ACHN (cell line): Measurements from ENCODE around the gene GALNT14.
A peak's percentile ranks its signal among the peaks of the same experiment; 100 is the strongest.
"Not testable (repeated sequence)": the region's sequence is repeated elsewhere in the genome, so short reads cannot be mapped to it uniquely, and the experiment has no call there.

Experiments used
- DNase-seq: peaks from one replicate; pipeline ENCODE4 v3.0.0-alpha.2; 2015
- in situ Hi-C: cut with HindIII; loops from 2 replicates; pipeline ENCODE4 v1.10.0; 2017; ENCODE audit warnings: low sequenced_read_pairs, low pct_ligation_motif_present, low pct_unique_long_range_greater_than_20kb

GALNT14 gene

GRCh38 chr2:31138037-31138962 is at the start of gene GALNT14:
TSS of gene GALNT14 (minus strand) at chr2:31138440. CDS start at chr2:31138086, 354 bp downstream.
- peak; percentile 86 for DNase-seq
- in situ Hi-C loops: no loop called here

- DNase-seq: no peak
- in situ Hi-C loops: no loop called here
Measured at GRCh38 chr2:31187166-31187565, 48.9 kb upstream of the GALNT14 start.

- DNase-seq, in situ Hi-C loops: not testable (repeated sequence)
Measured at GRCh38 chr2:31183973-31184372, 45.7 kb upstream of the GALNT14 start.

- in situ Hi-C loops: no loop called here
- no peak for DNase-seq
Measured at GRCh38 chr2:31176742-31177141, 38.5 kb upstream of the GALNT14 start.

- in situ Hi-C loops: loop anchor here (25.0 kb wide), 1 partner anchor 166 kb away; no protein-coding TSS in a partner anchor
- DNase-seq: no peak
Measured at GRCh38 chr2:31171142-31171541, 32.9 kb upstream of the GALNT14 start.

- in situ Hi-C loops: loop anchor here (25.0 kb wide), 1 partner anchor 167 kb away; no protein-coding TSS in a partner anchor
- DNase-seq: peak; percentile 68
Measured at GRCh38 chr2:31170071-31170698, 31.9 kb upstream of the GALNT14 start.

- in situ Hi-C loops: loop anchor here (25.0 kb wide), 1 partner anchor 169 kb away; no protein-coding TSS in a partner anchor
- DNase-seq: no peak
Measured at GRCh38 chr2:31168291-31168690, 30.1 kb upstream of the GALNT14 start.

GRCh38 chr2:31166925-31167324 is 28.7 kb upstream of the GALNT14 start:
- in situ Hi-C loops: loop anchor here (25.0 kb wide), 1 partner anchor 170 kb away; no protein-coding TSS in a partner anchor
- DNase-seq: no peak

GRCh38 chr2:31163011-31163539 is 24.8 kb upstream of the GALNT14 start:
- no peak for DNase-seq
- in situ Hi-C loops: loop anchor here (25.0 kb wide), 1 partner anchor 174 kb away; no protein-coding TSS in a partner anchor

- DNase-seq: no peak
- in situ Hi-C loops: loop anchor here (25.0 kb wide), 1 partner anchor 176 kb away; no protein-coding TSS in a partner anchor
Measured at GRCh38 chr2:31161637-31162036, 23.4 kb upstream of the GALNT14 start.

- no peak for DNase-seq
- in situ Hi-C loops: loop anchor here (25.0 kb wide), 1 partner anchor 186 kb away; no protein-coding TSS in a partner anchor
Measured at GRCh38 chr2:31151501-31151900, 13.3 kb upstream of the GALNT14 start.

GRCh38 chr2:31150120-31150670 is 12.0 kb upstream of the GALNT14 start:
- in situ Hi-C loops: loop anchor here (25.0 kb wide), 1 partner anchor 187 kb away; no protein-coding TSS in a partner anchor
- DNase-seq: no peak

GRCh38 chr2:31148514-31148913 is 10.3 kb upstream of the GALNT14 start:
- no peak for DNase-seq
- in situ Hi-C loops: no loop called here

GRCh38 chr2:31147645-31148044 is 9.4 kb upstream of the GALNT14 start:
- DNase-seq: no peak
- in situ Hi-C loops: no loop called here

- in situ Hi-C loops: no loop called here
- no peak for DNase-seq
Measured at GRCh38 chr2:31142110-31142509, 3.9 kb upstream of the GALNT14 start.

GRCh38 chr2:31141443-31142085 is 3.3 kb upstream of the GALNT14 start:
- no peak for DNase-seq
- in situ Hi-C loops: no loop called here

- no peak for DNase-seq
- in situ Hi-C loops: no loop called here
Measured at GRCh38 chr2:31140151-31140550, 1.9 kb upstream of the GALNT14 start.

- in situ Hi-C loops: no loop called here
- no peak for DNase-seq
Measured at GRCh38 chr2:31139671-31140070, 1.4 kb upstream of the GALNT14 start.
